ENCODE results near the gene GRID2. TPM values are rescaled to one million over a fixed set of nuclear protein-coding genes. Genes with fewer than 3 reads are reported as not detected.

GRID2 gene
- polyA plus RNA-seq, 1 of the 3 experiments (the other 2 are of a cell fraction) = not detected

DNA sequence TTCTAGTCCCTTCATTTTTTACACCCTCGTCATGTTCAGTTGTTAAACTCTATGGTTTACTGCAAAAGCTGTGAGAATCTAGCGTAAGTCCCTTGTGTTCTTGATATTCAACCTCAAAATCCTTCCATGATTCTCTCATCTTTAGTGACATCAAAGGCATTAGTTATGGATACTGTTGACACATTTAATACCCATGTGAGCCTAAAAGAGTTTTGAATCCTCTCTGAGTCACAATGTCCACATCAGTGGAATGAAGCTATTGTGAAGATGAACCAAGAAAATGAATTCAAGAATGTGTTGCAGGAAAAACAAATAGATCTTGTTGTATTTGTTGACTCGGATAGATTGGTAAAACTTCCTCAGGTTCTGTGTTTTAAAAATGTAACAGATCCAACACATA, 1130.1 kb downstream of the GRID2 start:
- no peaks in the 10 kb centered on the region for H3K36me3 ChIP-seq (replicated peaks in 1 of 2; ENCODE audit: control insufficient read depth in 1 of 2, insufficient read depth in 2 of 2, low read length in 1 of 2)
- H3K9me2 ChIP-seq = no peaks in the 10 kb centered on the region
- no peaks in the 10 kb centered on the region for H3K79me2 ChIP-seq (ENCODE audit: insufficient read depth)
- TF ChIP-seq JUND (IDR thresholded peaks at IDR 0.05) = no peak
- no peak for TF ChIP-seq RCOR1 (IDR thresholded peaks at IDR 0.05; ENCODE audit: low read length)
- no peak for TF ChIP-seq CHD2 (IDR thresholded peaks at IDR 0.05; ENCODE audit: low read length, partially characterized antibody)
- TF ChIP-seq POLR2AphosphoS5 (IDR thresholded peaks at IDR 0.05; ENCODE audit: low read depth, low read length) = no peak
- TF ChIP-seq GABPA (IDR thresholded peaks at IDR 0.05; ENCODE audit: low read depth) = no peak
- no peak for TF ChIP-seq SMC3 (IDR thresholded peaks at IDR 0.05; ENCODE audit: low read depth, low read length)
- TF ChIP-seq TEAD4 (IDR thresholded peaks at IDR 0.05; ENCODE audit: borderline replicate concordance, insufficient read depth) = no peak
- no peak for TF ChIP-seq EZH2phosphoT487 (IDR thresholded peaks at IDR 0.05; ENCODE audit: borderline replicate concordance, low read depth)
- no peak for TF ChIP-seq MEF2A (IDR thresholded peaks at IDR 0.05; ENCODE audit: borderline replicate concordance, low read depth)
- TF ChIP-seq, protein P1, sequence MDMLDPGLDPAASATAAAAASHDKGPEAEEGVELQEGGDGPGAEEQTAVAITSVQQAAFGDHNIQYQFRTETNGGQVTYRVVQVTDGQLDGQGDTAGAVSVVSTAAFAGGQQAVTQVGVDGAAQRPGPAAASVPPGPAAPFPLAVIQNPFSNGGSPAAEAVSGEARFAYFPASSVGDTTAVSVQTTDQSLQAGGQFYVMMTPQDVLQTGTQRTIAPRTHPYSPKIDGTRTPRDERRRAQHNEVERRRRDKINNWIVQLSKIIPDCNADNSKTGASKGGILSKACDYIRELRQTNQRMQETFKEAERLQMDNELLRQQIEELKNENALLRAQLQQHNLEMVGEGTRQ (IDR thresholded peaks at IDR 0.05; ENCODE audit: borderline replicate concordance, low read depth, low read length) = no peak
- no peak for TF ChIP-seq FOXJ3 (CRISPR knock-in tag; IDR thresholded peaks at IDR 0.05)
- no peak for TF ChIP-seq EP300 (IDR thresholded peaks at IDR 0.05; ENCODE audit: borderline replicate concordance in 1 of 2, low read depth in 1 of 2, low read length in 1 of 2)
- no peak for TF ChIP-seq TCF12 (IDR thresholded peaks at IDR 0.05)
- TF ChIP-seq MXI1 (IDR thresholded peaks at IDR 0.05; ENCODE audit: low read depth, low read length) = no peak
- no peak for TF ChIP-seq GATA2 (CRISPR knock-in tag; IDR thresholded peaks at IDR 0.05)
- TF ChIP-seq, protein P2, sequence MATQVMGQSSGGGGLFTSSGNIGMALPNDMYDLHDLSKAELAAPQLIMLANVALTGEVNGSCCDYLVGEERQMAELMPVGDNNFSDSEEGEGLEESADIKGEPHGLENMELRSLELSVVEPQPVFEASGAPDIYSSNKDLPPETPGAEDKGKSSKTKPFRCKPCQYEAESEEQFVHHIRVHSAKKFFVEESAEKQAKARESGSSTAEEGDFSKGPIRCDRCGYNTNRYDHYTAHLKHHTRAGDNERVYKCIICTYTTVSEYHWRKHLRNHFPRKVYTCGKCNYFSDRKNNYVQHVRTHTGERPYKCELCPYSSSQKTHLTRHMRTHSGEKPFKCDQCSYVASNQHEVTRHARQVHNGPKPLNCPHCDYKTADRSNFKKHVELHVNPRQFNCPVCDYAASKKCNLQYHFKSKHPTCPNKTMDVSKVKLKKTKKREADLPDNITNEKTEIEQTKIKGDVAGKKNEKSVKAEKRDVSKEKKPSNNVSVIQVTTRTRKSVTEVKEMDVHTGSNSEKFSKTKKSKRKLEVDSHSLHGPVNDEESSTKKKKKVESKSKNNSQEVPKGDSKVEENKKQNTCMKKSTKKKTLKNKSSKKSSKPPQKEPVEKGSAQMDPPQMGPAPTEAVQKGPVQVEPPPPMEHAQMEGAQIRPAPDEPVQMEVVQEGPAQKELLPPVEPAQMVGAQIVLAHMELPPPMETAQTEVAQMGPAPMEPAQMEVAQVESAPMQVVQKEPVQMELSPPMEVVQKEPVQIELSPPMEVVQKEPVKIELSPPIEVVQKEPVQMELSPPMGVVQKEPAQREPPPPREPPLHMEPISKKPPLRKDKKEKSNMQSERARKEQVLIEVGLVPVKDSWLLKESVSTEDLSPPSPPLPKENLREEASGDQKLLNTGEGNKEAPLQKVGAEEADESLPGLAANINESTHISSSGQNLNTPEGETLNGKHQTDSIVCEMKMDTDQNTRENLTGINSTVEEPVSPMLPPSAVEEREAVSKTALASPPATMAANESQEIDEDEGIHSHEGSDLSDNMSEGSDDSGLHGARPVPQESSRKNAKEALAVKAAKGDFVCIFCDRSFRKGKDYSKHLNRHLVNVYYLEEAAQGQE (IDR thresholded peaks at IDR 0.05; ENCODE audit: low read depth, low read length) = no peak
- no peak for TF ChIP-seq RXRA (IDR thresholded peaks at IDR 0.05; ENCODE audit: borderline replicate concordance, low read depth)
- no peaks in the 10 kb centered on the region for H3F3A ChIP-seq (replicated peaks; ENCODE audit: insufficient read depth)
- ChIA-PET POLR2A (interaction anchor here (0.6 kb wide), 2 partner anchors 37 to 188 kb away, joined by 3 to 4 read pairs; no protein-coding TSS in a partner anchor), CTCF (no interaction called here)
- H3K4me2 ChIP-seq = no peak overlapping the region
- H3K9ac ChIP-seq = no peak overlapping the region
- 63% methylated on average over 3 of the region's 3 CpGs for WGBS (ENCODE audit: low lambda C conversion rate)
- H4K20me1 ChIP-seq (ENCODE audit: insufficient read depth) = no peaks in the 10 kb centered on the region
- H3K27me3 ChIP-seq (ENCODE audit: insufficient read depth) = no peaks in the 10 kb centered on the region
- H3K4me1 ChIP-seq (ENCODE audit: control insufficient read depth in 1 of 2, insufficient read depth in 2 of 2, low read depth in 1 of 2, low read length in 1 of 2) = peaks cover 0 to 6% of the 10 kb centered on the region in 2 experiments; a peak in 2 of 4 replicates
- H3K4me3 ChIP-seq (ENCODE audit: low read depth in 2 of 2, low read length in 1 of 2) = no peak overlapping the region
- no peaks in the 10 kb centered on the region for H3K9me3 ChIP-seq
- H2AFZ ChIP-seq (ENCODE audit: low read depth) = no peak overlapping the region
- DNase-seq = no peak
- H3K27ac ChIP-seq (ENCODE audit: low read depth in 2 of 2, low read length in 1 of 2) = no peak overlapping the region

All from SK-N-SH (cell line).